Astrocyte of the spinal cord (primary cell): ENCODE results near the gene KCNK3.

ENCODE experiments used
- DNase-seq: peaks from one replicate; pipeline ENCODE4 v3.0.0; 2011; ENCODE audit warnings: low read depth, low spot score
- H3K4me3 ChIP-seq: 2 replicates; pipeline ENCODE4 v1.5.1; 2011; ENCODE audit warnings: low read depth, mild to moderate bottlenecking, low read length, moderate library complexity
- in situ Hi-C: cut with HindIII; loops from 2 replicates; pipeline ENCODE4 v1.10.0; 2017; ENCODE audit warnings: low sequenced_read_pairs
- TF ChIP-seq, protein P1 (sequence below): IDR thresholded peaks from 2 replicates; pipeline ENCODE4 v1.5.1; 2012; ENCODE audit warnings: low read depth, mild to moderate bottlenecking, low read length, inconsistent platforms

The KCNK3 gene

GRCh38 chr2:26767894-26768487 lies 75.5 kb downstream of the KCNK3 start:
- no peak for DNase-seq
- H3K4me3 ChIP-seq, result no peak overlapping the region
- TF ChIP-seq, protein P1, sequence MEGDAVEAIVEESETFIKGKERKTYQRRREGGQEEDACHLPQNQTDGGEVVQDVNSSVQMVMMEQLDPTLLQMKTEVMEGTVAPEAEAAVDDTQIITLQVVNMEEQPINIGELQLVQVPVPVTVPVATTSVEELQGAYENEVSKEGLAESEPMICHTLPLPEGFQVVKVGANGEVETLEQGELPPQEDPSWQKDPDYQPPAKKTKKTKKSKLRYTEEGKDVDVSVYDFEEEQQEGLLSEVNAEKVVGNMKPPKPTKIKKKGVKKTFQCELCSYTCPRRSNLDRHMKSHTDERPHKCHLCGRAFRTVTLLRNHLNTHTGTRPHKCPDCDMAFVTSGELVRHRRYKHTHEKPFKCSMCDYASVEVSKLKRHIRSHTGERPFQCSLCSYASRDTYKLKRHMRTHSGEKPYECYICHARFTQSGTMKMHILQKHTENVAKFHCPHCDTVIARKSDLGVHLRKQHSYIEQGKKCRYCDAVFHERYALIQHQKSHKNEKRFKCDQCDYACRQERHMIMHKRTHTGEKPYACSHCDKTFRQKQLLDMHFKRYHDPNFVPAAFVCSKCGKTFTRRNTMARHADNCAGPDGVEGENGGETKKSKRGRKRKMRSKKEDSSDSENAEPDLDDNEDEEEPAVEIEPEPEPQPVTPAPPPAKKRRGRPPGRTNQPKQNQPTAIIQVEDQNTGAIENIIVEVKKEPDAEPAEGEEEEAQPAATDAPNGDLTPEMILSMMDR, result no peak
- in situ Hi-C loops, result no loop called here

- in situ Hi-C loops, result no loop called here
- DNase-seq, result no peak
- H3K4me3 ChIP-seq, result no peak overlapping the region
- TF ChIP-seq, protein P1, result no peak
These were observed 76.2 kb downstream of the KCNK3 start for GRCh38 chr2:26768759-26769088.

DNA sequence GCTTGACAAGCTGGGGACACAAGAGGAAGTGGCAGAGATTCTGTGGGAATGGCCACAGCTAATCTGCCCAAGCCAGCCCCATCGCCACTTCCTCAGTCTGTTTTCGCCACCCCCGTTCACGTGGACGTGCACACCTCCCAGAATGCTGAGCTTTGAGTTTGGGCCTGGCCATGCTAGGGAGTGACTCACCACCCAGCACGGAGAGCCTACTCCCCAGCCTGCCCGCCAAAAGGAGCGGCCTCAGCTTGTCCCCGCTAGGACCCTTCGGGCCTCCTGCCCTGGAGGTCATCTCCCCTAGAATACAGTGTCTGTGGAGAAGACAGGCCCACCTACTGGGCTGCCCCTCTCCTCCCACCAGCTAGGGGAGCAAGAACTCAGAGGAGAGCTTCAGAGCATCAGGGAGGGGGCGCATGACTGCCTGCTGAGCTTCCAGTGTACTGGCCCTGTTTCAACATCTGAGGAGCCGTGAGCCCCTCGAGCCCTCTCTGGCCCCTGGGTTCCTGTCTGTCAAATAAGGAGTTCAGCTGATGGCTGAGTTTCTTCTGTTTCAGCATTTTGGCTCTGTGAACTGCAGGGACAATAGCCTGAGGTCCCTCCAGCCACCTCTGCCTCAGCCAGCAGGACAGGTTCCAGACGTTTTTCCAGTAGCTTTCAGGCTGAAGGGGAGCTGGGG lies 76.7 kb downstream of the KCNK3 start:
- TF ChIP-seq, protein P1, result no peak
- no peak overlapping the region for H3K4me3 ChIP-seq
- in situ Hi-C loops, result no loop called here
- peak; percentile 27 for DNase-seq

DNA sequence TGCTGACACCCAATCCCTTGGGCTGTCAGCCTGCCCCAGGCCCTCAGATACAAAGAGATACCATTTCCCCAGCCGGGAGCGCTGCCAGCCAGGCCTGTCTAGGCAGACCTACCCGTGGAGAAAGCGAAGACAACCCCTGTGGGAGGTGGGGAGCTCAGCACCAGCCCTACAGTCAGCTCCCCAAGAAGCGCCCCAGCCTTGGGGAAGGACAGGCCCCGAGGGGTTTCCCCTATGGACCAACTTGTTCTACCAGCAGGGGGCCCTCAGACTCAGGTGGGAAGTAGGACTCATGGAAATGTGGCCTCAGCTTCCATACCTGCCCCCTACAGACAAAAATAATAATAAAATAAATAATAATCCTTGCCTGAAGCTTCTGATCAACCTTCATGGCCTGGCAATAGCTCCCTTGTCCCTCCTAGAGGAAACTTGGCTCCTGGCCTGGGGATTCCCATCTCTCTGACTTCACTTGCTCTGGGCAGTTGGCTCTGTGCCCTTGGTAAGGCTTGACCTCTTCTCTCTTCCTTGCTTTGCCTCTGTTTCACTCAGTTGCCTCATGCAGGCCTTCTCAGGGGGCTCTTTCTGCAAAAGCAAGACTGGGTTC lies 78.6 kb downstream of the KCNK3 start:
- H3K4me3 ChIP-seq, result no peak overlapping the region
- peak; percentile 71 for DNase-seq
- TF ChIP-seq, protein P1, result peak; percentile 36
- in situ Hi-C loops, result no loop called here

DNA sequence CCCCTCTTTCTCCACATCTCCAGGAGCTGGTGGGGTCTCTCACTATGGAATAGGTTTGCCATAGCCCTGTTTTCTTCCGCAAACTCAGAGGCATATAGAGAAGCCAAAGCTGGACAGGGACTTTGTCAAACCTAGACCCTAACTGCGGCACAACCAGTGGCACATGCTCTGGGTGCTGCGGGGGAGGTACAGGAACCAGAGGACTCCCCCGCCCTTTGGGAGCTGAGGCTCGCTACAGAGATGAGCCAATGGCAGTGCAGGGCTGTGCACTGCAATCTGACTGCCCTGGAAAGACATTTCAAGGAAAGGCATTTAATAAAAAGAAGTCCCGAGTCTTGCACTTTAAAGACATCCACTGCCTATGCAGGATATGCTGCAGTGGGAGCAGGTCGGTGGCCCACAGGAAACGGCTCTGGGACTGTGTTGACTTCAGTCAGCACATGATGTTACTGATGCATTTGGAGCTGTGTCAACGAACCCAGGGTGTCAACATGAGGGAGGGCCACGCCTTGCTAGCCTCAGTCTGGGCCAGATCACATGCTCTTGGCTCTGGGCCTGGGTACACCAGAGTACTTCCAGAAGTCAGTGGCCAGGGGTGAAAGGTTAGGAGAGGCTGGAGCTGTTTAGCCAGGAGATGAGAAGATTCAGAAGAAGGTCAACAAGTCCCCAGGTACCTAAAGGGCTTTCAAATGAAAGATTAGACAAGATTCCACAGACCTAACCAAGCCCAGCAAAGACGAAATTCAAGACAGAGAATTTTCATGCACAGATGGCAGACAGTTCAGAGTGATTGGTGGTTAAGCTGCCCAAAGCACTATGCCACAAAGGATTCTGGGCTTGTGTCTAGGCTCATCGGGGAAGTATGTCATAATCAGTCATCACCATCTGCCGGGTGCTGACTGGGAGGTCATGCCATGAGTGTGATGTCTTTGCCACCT lies 79.8 kb downstream of the KCNK3 start:
- TF ChIP-seq, protein P1, result no peak
- H3K4me3 ChIP-seq, result no peak overlapping the region
- in situ Hi-C loops, result no loop called here
- no peak for DNase-seq

DNA sequence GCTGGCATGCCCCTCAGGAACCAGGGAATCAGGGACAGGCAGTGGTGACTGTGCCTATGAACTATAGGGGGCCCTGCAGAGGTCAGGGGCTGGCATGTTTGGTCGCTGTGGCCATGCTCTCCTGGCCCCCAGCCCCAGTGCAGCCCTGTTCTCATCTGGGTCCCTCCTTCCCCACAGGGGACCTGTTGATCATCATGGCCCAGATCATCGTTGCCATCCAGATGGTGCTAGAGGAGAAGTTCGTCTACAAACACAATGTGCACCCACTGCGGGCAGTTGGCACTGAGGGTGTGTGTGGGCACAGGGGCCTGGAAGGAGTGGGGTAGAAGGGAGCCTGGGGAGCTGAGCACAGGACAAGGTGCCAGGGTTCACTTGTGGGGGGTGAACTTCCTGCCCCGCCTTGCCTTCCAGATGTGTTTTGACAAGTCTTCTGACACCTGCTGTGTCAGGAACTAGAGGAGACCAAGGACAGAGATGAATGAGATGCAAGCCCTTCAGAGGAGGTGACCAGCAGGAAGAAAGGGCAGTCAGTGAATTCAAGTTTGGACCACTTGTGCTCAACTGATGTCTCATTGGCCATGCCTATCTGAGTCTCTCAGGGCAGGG lies 83.8 kb downstream of the KCNK3 start:
- H3K4me3 ChIP-seq, result no peak overlapping the region
- TF ChIP-seq, protein P1, result no peak
- in situ Hi-C loops, result no loop called here
- DNase-seq, result no peak
